ENCODE results near the gene NCSTN.

The NCSTN gene

GRCh38 chr1:160362168-160362957 is 19.2 kb downstream of the NCSTN start:
- no peak for TF ChIP-seq CTCF (conservative IDR thresholded peaks at IDR 0.05; ENCODE audit: low read depth, low read length)
- peaks cover 12% of the 10 kb centered on the region; the same call in 1 of the 2 replicates for H3K36me3 ChIP-seq (ENCODE audit: insufficient read depth)
- H3K27ac ChIP-seq: no peak overlapping the region
- H4K20me1 ChIP-seq (ENCODE audit: insufficient read depth): no peaks in the 10 kb centered on the region
- H3K4me2 ChIP-seq: no peak overlapping the region
- H3K4me3 ChIP-seq (IDR thresholded peaks at IDR 0.05; ENCODE audit: insufficient read depth, low read depth, low read length): no peak overlapping the region
- H3K27me3 ChIP-seq (ENCODE audit: insufficient read depth, low read depth): no peaks in the 10 kb centered on the region
- H2AFZ ChIP-seq (ENCODE audit: low read depth): no peak overlapping the region
- H3K79me2 ChIP-seq (ENCODE audit: insufficient read depth, low read depth): no peaks in the 10 kb centered on the region
- no peak overlapping the region for H3K9ac ChIP-seq
- H3K4me1 ChIP-seq (ENCODE audit: low read depth, poor library complexity, severe bottlenecking): peaks cover 17% of the 10 kb centered on the region

- Histone ChIP-seq H2AFZ (ENCODE audit: low read depth) (no peak overlapping the region), H3K27ac (no peak overlapping the region), H3K4me2 (no peak overlapping the region), H3K4me1 (ENCODE audit: low read depth, poor library complexity, severe bottlenecking) (peaks cover 17% of the 10 kb centered on the region), H3K4me3 (IDR thresholded peaks at IDR 0.05; ENCODE audit: insufficient read depth, low read depth, low read length) (no peak overlapping the region), H3K36me3 (ENCODE audit: insufficient read depth) (peaks cover 6% of the 10 kb centered on the region; the same call in 1 of the 2 replicates), H3K79me2 (ENCODE audit: insufficient read depth, low read depth) (no peaks in the 10 kb centered on the region), H4K20me1 (ENCODE audit: insufficient read depth) (no peaks in the 10 kb centered on the region), H3K27me3 (ENCODE audit: insufficient read depth, low read depth) (no peaks in the 10 kb centered on the region), H3K9ac (no peak overlapping the region)
- TF ChIP-seq CTCF (conservative IDR thresholded peaks at IDR 0.05; ENCODE audit: low read depth, low read length): no peak
Observed at GRCh38 chr1:160363010-160363409, 19.8 kb downstream of the NCSTN start.

- no peaks in the 10 kb centered on the region for H3K36me3 ChIP-seq (ENCODE audit: insufficient read depth)
- no peak overlapping the region for H3K4me2 ChIP-seq
- no peak overlapping the region for H3K4me3 ChIP-seq (IDR thresholded peaks at IDR 0.05; ENCODE audit: insufficient read depth, low read depth, low read length)
- no peak overlapping the region for H2AFZ ChIP-seq (ENCODE audit: low read depth)
- H3K9ac ChIP-seq: no peak overlapping the region
- peaks cover 17% of the 10 kb centered on the region for H3K4me1 ChIP-seq (ENCODE audit: low read depth, poor library complexity, severe bottlenecking)
- no peaks in the 10 kb centered on the region for H3K27me3 ChIP-seq (ENCODE audit: insufficient read depth, low read depth)
- no peak for TF ChIP-seq CTCF (conservative IDR thresholded peaks at IDR 0.05; ENCODE audit: low read depth, low read length)
- no peaks in the 10 kb centered on the region for H4K20me1 ChIP-seq (ENCODE audit: insufficient read depth)
- H3K27ac ChIP-seq: no peak overlapping the region
- no peaks in the 10 kb centered on the region for H3K79me2 ChIP-seq (ENCODE audit: insufficient read depth, low read depth)
Observed at GRCh38 chr1:160363951-160364735, 21.0 kb downstream of the NCSTN start.

GRCh38 chr1:160365325-160365724 is 22.1 kb downstream of the NCSTN start:
- Histone ChIP-seq H3K27me3 (ENCODE audit: insufficient read depth, low read depth) (no peaks in the 10 kb centered on the region), H3K79me2 (ENCODE audit: insufficient read depth, low read depth) (no peaks in the 10 kb centered on the region), H4K20me1 (ENCODE audit: insufficient read depth) (no peaks in the 10 kb centered on the region), H2AFZ (ENCODE audit: low read depth) (no peak overlapping the region), H3K36me3 (ENCODE audit: insufficient read depth) (no peaks in the 10 kb centered on the region), H3K4me2 (no peak overlapping the region), H3K9ac (no peak overlapping the region), H3K4me1 (ENCODE audit: low read depth, poor library complexity, severe bottlenecking) (peaks cover 17% of the 10 kb centered on the region), H3K4me3 (IDR thresholded peaks at IDR 0.05; ENCODE audit: insufficient read depth, low read depth, low read length) (no peak overlapping the region), H3K27ac (no peak overlapping the region)
- TF ChIP-seq CTCF (conservative IDR thresholded peaks at IDR 0.05; ENCODE audit: low read depth, low read length): no peak
